KOPT-K1 (cell line): ENCODE measurements around the gene MYBPC2.

Source experiments
- H3K27ac ChIP-seq: fragments of 200-600 bp; sonication (generic); 2 replicates; pipeline ENCODE4 v1.5.1; 2016; ENCODE audit warnings: antibody characterized with exemption, mild to moderate bottlenecking, low read depth, low read length; ENCODE audit not compliant: poor library complexity, severe bottlenecking
- H3K36me3 ChIP-seq: fragments of 200-600 bp; sonication (generic); 2 replicates; pipeline ENCODE4 v1.5.1; 2017; ENCODE audit warnings: antibody characterized with exemption, mild to moderate bottlenecking, low read length, moderate library complexity; ENCODE audit not compliant: insufficient read depth
- H3K9me3 ChIP-seq: fragments of 200-600 bp; sonication (generic); 2 replicates; pipeline ENCODE4 v1.5.1; 2017; ENCODE audit warnings: antibody characterized with exemption, low read length, mild to moderate bottlenecking; ENCODE audit not compliant: insufficient read depth, poor library complexity, severe bottlenecking

MYBPC2 gene

GRCh38 chr19:50486823-50487515, 54.3 kb downstream of the MYBPC2 start:
- no peak overlapping the region for H3K27ac ChIP-seq

DNA sequence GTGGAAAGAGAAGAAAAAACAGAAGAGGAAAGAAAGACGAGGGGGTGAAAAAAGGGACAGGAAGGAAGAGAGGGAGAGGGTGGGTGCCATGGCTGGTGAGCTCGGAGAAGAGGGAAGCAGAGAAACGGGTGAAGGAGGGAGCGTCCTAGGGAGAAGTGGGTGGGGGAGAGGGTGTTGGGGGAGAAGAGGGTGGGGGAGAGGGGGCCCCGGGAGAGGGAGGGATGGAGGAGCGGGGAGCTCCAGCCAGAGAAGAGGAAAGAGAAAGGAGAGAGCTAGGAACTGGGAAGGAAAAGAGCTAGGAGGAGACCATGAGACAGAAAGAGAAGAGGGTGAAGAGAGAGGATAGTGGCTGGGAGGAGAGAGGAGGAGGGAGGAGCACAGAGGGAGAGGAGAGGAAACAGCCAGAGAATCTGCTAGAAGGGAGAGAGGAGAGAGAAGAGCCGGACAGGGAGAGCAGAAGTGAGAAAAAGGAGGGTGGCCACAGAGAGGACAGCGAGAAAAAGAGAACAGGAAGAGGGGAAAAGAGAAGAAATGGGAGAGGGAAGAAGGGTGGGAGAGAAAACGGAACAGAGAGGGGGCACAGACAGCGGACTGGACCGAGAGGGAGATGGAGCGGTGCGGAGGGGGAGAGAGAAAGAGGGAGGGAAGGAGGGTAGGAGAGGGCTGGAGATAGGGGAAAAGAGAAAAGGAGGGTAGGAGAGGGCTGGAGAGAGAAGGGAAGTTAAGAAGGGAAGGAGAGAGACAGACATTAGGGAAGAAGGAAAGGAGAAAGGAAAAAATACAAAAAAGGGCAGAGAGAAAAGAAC, 55.9 kb downstream of the MYBPC2 start:
- Histone ChIP-seq H3K36me3 (peaks cover 24% of the 10 kb centered on the region; the same call in 1 of the 2 replicates), H3K9me3 (peaks cover 14% of the 10 kb centered on the region), H3K27ac (no peak overlapping the region)

More at GRCh38 chr19:50486823-50487515, 54.3 kb downstream of the MYBPC2 start:
- Histone ChIP-seq H3K9me3 (peaks cover 14% of the 10 kb centered on the region), H3K36me3 (peaks cover 38% of the 10 kb centered on the region; the same call in 1 of the 2 replicates)

DNA sequence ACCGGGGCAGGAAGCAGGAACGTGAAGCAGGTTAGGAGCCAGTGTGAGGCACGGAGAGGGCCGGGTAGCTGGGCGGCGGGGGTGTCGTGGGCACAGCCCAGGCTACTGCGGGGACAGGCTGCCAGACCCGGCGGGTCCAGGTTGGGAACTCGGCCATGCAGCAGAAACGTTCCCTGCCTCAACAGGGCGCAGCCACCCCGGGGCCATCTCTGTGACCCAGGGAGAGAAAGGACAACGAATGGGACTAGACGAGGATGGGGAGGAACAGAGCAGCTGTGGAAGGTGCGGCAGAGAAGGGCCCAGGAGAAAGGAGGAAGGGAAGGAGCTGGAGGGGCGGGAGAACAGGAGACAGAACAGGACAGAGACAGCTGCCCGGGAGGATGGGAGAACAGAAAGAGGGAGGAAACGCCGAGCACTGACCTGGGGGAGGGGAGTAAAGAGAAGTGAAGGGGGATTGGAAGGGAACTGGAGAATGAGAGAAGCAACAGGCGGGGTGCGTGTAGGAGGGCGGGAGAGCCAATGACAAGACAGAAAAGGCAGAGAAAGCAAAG, 56.8 kb downstream of the MYBPC2 start:
- H3K27ac ChIP-seq, result no peak overlapping the region
- H3K36me3 ChIP-seq, result peaks cover 14% of the 10 kb centered on the region; the same call in 1 of the 2 replicates
- H3K9me3 ChIP-seq, result peaks cover 14% of the 10 kb centered on the region

DNA sequence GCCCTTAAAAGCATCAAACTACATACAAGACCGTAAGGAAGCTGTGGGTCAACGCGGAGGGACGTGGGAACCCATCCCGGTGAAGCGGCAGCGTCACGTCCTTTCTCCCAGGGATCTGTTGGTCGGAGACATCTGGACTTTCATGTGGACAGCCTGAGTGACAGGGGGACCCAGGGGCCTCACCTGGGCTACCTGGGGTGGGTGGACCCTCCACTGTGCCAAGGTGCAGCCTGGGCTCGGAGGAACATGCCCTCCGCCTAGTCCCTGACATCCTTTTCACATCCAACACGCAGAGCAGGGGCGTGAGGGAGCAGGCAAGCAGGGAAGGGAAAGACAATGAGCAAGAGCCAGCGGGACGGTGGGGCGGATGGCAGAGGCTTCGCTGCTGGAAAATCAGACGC, 57.7 kb downstream of the MYBPC2 start:
- H3K9me3 ChIP-seq, result peaks cover 13% of the 10 kb centered on the region
- H3K27ac ChIP-seq, result no peak overlapping the region
- peaks cover 5% of the 10 kb centered on the region; the same call in 1 of the 2 replicates for H3K36me3 ChIP-seq

- Histone ChIP-seq H3K9me3 (peaks cover 8% of the 10 kb centered on the region), H3K36me3 (peaks cover 4% of the 10 kb centered on the region; the same call in 1 of the 2 replicates), H3K27ac (no peak overlapping the region)
Measured at GRCh38 chr19:50490991-50491472, 58.3 kb downstream of the MYBPC2 start.

DNA sequence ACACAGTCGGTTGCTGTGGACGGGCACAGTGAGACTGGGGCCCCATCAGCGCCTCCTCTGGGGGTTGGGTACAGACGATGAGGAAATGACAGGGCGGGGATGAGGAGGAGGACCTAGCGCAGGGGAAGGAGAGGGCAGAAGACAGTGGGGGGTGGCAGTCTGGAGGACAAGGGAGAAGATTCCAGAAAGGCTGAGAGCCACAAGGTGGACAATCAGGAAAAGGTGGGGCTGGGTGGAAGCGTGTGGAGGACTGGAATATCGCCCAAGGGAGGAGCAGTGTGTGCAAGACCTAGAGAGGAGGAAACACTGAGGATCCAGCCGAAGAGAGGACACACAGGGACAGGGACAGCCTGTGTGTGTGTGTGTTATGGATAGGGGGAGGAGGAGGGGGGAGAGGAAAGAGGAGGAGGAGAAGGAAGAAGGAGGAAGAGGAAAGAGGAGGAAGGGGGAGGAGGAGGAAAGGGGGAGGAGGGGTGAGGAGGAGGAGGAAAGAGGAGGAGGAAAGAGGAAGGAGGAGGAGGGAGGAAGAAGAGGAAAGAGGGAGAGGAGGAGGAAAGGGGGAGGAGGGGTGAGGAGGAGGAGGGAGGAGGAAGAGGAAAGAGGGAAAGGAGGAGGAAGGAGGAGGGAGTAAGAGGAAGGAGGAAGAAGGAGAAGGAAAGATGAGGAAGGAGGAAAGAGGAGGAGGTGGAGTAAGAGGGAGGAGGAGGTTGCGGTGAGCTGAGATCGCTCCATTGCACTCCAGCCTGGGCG, 59.8 kb downstream of the MYBPC2 start:
- no peaks in the 10 kb centered on the region for H3K9me3 ChIP-seq
- H3K27ac ChIP-seq, result no peak overlapping the region
- H3K36me3 ChIP-seq, result no peaks in the 10 kb centered on the region

DNA sequence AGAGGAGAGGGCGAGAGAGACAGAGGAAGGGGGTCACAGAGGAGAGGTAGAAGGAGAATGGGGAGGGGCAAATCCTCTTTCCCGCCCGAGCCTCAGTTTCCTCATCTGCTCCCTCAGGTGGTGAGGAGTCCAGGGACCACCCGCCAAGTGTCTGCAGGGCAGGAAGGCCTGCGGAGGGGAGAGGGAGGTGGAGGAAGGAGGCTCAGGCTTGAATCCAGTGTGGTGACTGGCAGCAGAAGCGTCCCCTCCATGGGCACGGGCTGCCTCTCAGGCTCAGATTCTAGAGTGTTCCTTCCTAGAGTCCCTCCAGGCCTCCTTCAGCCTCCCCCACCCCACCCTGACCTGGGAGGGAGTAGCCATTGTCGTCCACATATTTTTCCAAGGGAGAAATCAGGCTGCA, 60.5 kb downstream of the MYBPC2 start:
- H3K9me3 ChIP-seq, result no peaks in the 10 kb centered on the region
- H3K36me3 ChIP-seq, result no peaks in the 10 kb centered on the region
- H3K27ac ChIP-seq, result no peak overlapping the region

DNA sequence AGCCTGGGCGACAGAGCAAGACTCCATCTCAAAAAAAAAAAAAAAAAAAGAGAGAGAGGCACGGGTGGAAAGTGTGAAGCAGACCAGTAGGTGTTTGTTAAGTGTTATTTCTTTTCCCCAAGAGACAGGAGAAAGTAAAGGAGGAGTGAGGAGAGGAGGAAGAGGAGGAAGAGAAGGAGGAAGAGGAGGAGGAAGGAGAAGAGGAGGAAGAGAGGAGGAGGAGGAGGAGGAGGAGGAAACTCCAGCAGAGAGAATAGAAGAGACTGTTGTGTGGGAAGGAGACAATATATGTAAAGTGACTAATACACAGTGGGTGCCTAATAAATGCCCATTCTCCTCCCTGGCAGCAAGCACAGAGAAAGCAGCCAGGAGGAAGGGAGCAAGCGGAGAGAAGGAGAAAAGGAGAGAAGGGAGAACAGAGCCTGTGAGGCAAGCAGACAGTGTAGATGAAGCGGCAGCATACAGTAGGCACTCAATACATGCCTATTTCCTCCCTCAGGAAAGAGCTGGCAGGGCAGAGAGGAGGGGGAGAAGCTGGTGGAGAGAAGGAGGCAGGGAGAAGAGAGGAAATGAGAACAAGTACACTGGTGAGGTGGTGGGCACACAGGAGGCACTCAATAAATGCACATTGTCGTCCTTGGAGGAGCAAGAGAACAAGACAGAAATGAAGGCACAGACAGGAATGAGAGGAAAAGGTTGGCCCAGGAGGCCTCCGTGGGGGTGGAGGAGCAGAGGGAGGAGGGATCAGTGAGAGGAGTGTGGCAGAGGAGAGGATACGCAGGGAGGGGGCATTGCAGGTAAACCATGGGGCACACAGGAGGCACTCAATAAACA, 61.7 kb downstream of the MYBPC2 start:
- H3K36me3 ChIP-seq, result no peaks in the 10 kb centered on the region
- no peak overlapping the region for H3K27ac ChIP-seq
- no peaks in the 10 kb centered on the region for H3K9me3 ChIP-seq

GRCh38 chr19:50495020-50495531, 62.4 kb downstream of the MYBPC2 start:
- Histone ChIP-seq H3K36me3 (no peaks in the 10 kb centered on the region), H3K9me3 (no peaks in the 10 kb centered on the region), H3K27ac (no peak overlapping the region)

- H3K27ac ChIP-seq, result no peak overlapping the region
- H3K36me3 ChIP-seq, result no peaks in the 10 kb centered on the region
Measured at GRCh38 chr19:50496189-50497021, 63.7 kb downstream of the MYBPC2 start.

GRCh38 chr19:50497022-50497405, 64.3 kb downstream of the MYBPC2 start:
- Histone ChIP-seq H3K9me3 (no peaks in the 10 kb centered on the region), H3K27ac (no peak overlapping the region)

More at GRCh38 chr19:50496189-50497021, 63.7 kb downstream of the MYBPC2 start:
- H3K9me3 ChIP-seq, result no peaks in the 10 kb centered on the region

DNA sequence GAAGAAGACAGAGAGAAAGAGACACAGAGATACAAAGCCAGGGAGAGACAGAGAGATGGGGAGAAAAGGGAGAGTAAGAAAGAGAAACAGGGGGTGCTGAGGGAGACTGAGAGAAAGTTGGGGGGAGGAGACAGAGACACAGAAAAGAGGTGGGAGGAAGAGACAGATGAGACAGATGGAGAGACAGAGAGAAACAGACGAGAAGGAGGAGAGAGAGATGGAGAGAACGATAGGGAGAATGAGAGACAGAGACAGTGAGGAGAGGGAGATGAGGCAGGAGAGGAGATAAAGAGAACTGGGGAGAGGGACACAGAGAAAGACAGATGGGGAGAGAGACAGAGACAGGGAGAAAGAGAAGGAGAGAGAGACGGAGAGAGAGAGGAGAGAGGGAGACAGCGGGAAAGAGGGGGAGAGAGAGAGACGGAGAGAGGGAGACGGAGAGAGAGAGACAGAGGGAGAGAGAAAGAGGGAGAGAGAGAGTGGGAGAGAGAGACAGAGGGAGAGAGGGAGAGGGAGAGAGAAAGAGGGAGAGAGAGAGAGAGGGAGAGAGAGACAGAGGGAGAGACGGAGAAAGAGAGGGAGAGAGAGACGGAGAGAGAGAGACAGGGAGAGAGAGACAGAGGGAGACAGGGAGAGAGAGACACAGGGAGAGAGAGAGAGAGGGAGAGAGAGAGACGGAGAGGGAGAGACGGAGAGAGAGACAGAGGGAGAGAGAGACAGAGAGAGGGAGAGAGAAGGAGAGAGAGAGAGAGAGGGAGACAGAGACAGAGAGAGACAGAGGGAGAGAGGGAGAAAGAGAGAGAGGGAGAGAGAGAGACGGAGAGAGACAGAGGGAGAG, 65.7 kb downstream of the MYBPC2 start:
- Histone ChIP-seq H3K9me3 (no peaks in the 10 kb centered on the region), H3K27ac (no peak overlapping the region), H3K36me3 (no peaks in the 10 kb centered on the region)

More at GRCh38 chr19:50497022-50497405, 64.3 kb downstream of the MYBPC2 start:
- no peaks in the 10 kb centered on the region for H3K36me3 ChIP-seq
